Measurements from ENCODE around the gene FBXO3.

Gene FBXO3

GRCh38 chr11:33753304-33753967 is 20.9 kb downstream of the FBXO3 start:
- no peak for DNase-seq (ENCODE audit: low read depth)
- no peak for TF ChIP-seq CTCF (IDR thresholded peaks at IDR 0.05; ENCODE audit: control insufficient read depth, insufficient read depth, low read depth, low read length, missing control alignments)
- H3K4me3 ChIP-seq (ENCODE audit: control insufficient read depth, low read depth, low read length) = no peak overlapping the region

GRCh38 chr11:33751878-33752277 is 22.4 kb downstream of the FBXO3 start:
- H3K4me3 ChIP-seq (ENCODE audit: control insufficient read depth, low read depth, low read length) = no peak overlapping the region
- no peak for TF ChIP-seq CTCF (IDR thresholded peaks at IDR 0.05; ENCODE audit: control insufficient read depth, insufficient read depth, low read depth, low read length, missing control alignments)
- no peak for DNase-seq (ENCODE audit: low read depth)

- no peak overlapping the region for H3K4me3 ChIP-seq (ENCODE audit: control insufficient read depth, low read depth, low read length)
- no peak for TF ChIP-seq CTCF (IDR thresholded peaks at IDR 0.05; ENCODE audit: control insufficient read depth, insufficient read depth, low read depth, low read length, missing control alignments)
- no peak for DNase-seq (ENCODE audit: low read depth)
Observed at GRCh38 chr11:33747979-33748378, 26.3 kb downstream of the FBXO3 start.

- no peak overlapping the region for H3K4me3 ChIP-seq (ENCODE audit: control insufficient read depth, low read depth, low read length)
- no peak for DNase-seq (ENCODE audit: low read depth)
- no peak for TF ChIP-seq CTCF (IDR thresholded peaks at IDR 0.05; ENCODE audit: control insufficient read depth, insufficient read depth, low read depth, low read length, missing control alignments)
Observed at GRCh38 chr11:33743291-33743690, 31.0 kb downstream of the FBXO3 start.

GRCh38 chr11:33742249-33742851 is 32.0 kb downstream of the FBXO3 start:
- DNase-seq (ENCODE audit: low read depth) = no peak
- H3K4me3 ChIP-seq (ENCODE audit: control insufficient read depth, low read depth, low read length) = no peak overlapping the region
- peak; percentile 34 for TF ChIP-seq CTCF (IDR thresholded peaks at IDR 0.05; ENCODE audit: control insufficient read depth, insufficient read depth, low read depth, low read length, missing control alignments)

DNA sequence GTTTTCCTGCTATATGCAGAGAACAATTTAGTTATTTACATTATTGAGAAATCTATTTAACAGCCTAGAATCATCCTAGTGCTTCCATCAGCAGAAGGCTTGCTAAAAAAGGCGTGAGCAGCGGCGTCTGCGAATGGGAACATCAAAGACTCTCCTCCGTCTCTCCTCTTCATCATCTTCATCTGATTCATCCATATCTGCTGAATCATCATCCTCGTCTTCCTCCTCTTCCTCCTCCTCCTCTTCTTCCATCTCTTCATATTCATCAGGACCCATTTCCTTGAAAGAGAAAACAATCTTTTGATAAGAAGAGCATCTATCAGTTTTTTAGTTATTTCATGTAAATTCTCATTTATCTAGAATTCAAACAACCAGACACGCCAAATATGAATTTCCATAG is 32.5 kb downstream of the FBXO3 start:
- no peak for TF ChIP-seq CTCF (IDR thresholded peaks at IDR 0.05; ENCODE audit: control insufficient read depth, insufficient read depth, low read depth, low read length, missing control alignments)

More for the DNA sequence above, 32.5 kb downstream of the FBXO3 start:
- H3K4me3 ChIP-seq (ENCODE audit: control insufficient read depth, low read depth, low read length) = no peak overlapping the region
- DNase-seq (ENCODE audit: low read depth) = no peak
